Measurements from ENCODE around the gene DCUN1D3.

- TF ChIP-seq CTCF (IDR thresholded peaks at IDR 0.05) (no peak), POLR2A (IDR thresholded peaks at IDR 0.05) (no peak)
Observed at GRCh38 chr16:20850981-20851380, 49.2 kb downstream of the DCUN1D3 start.

Data from body of pancreas (tissue), 4 donors.